Iris pigment epithelial cell (primary cell): Measurements from ENCODE around the gene CCDC122.

ENCODE experiments used
- DNase-seq: peaks from one replicate; pipeline ENCODE4 v3.0.0-alpha.2; 2011; ENCODE audit warnings: low read depth

The CCDC122 gene

DNA sequence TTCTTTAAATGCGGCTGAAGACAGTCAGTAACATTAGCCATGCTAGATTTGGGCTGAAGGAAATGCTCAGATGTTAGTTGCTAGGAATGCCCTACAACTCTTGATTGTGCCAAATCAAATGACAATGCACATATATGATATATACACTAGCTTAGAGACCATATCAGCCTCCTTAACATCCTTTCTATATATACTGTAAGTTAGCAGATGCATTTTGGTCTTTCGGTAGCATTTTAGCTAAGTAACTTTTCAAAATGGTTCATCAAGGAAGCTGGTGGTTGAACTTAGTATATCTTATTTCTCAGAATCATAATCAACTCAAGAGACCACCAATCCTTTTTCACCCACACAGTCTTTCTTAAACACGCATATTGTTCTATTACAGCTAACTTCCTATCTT lies 78.7 kb downstream of the CCDC122 start:
- no peak for DNase-seq

DNA sequence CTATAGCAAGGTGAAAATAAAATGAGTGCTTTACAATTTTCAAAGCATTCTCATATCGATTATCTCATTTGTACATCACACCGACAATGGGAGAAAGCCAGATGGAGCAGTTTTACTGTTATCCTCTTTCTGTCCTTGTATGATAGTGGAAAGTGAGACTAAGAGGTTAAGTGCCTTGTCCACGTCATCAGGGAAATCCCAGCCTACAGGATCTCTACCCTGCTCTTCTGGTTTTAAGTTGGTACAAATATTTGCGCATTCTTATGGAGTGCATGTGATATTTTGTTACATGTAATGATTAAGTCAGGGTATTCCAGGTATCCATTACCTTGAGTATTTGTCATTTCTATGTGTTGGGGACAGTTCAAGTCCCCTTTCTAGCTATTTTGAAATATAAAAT lies 80.3 kb downstream of the CCDC122 start:
- no peak for DNase-seq

DNA sequence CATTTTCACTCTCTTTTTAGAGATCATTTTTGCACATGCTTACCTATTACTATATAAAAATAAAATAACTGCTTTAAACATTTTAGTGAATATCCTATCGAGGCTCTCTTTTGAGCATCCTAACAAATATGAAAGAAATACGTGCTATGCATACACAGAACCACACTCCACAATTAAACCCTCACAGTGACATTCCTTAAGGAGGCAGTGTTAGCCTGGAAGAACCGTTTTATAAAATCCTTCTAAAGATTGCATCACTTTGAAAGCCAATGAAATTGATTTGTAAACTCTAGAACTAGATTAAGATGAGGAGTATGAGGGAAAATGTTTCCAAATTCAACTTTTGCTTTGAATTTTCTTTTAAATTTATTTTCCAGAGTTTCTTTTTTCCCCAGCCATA lies 81.7 kb downstream of the CCDC122 start:
- DNase-seq = peak; percentile 9

DNA sequence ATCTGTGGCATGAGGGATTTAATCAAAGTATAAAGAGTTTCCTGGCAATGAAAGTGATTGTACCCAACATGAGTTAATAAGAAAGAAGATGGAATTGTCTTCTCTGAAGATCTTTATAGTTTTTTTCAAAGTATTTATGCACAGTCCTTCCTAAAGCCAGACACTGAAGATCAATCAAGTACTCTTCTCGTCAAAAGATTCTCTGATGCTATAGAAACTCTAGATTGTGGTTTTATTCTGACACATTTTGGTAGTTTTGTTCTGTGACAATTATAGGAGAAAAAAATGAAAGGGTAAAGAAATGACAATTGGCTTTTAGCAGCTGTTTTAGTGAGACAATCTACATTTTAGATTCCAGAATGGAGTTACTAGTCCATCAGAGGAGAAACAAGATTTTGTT lies 82.4 kb downstream of the CCDC122 start:
- DNase-seq = no peak

DNA sequence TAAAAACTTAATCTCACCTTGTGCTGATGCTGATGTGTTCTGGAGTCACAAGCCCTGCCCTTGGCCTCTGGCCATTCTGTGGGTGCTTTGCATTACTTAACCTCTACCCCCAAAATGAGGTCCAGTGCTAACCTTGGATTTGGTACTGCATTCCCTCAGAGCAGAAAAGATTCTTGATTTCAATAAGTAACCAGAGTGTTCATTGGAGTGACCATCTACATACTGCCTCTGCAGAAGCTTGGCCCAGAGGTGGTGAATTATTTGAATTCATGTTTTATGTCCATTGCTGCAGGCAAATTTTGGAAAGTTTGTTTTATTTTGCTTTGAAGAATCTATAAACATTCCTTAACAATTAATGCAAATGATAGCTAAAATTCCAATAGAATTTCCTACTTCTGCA lies 85.1 kb downstream of the CCDC122 start:
- DNase-seq = no peak

DNA sequence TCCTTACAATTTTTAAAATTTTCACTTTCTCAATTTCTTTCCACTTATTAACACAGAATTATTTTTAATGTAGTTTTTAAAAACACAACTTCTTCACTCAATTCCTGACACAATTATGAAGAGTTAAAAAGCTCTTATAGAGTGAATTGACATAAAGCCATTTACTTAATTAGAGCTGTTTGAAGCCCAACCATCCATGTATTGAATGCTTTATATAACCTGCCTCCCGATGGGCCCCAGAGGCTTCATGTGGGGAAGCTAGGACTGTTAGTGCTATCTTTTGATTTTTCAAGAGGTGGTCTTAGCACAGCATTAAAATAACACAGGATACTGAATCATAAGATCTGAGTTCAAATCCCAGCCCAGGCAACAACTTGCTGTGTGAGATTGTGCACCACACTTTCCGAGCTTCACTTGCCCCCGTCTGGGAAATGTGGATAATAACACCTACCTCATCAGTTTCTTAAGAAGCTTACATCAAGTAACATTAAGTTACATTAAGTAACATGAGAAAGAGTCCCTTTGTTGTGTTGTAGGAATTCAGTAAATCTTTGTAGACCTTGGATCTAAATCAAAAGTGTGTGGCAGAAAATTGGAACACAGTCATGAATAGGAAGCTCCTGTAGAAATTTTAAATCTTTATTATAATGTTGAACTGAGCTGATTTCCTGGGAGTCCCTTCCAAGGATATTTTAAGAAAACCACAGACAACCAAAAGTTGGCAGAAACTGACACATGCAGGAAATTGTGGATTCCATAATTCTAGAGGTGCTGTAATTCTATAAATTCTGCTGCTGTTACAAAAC lies 87.3 kb downstream of the CCDC122 start:
- DNase-seq = peak; percentile 17

DNA sequence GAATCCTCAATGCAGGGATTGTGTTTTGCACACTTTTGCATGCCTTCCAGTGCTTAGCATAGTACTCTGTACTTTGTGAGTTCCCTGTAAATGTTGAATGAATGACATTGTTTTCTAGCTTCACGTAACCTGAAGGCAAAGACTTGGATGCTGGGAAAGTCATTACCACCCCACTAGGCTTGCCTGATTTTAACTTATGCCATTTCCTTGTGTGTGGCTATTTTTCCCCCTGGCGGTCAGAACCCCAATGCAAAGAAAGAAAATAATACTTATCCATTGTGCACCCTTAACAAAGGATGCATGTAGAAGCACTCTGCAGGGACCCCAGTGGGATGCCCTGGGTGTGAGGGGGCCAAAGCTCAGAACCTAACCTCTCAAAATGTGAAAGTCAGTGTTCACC lies 91.5 kb downstream of the CCDC122 start:
- DNase-seq = peak; percentile 66

DNA sequence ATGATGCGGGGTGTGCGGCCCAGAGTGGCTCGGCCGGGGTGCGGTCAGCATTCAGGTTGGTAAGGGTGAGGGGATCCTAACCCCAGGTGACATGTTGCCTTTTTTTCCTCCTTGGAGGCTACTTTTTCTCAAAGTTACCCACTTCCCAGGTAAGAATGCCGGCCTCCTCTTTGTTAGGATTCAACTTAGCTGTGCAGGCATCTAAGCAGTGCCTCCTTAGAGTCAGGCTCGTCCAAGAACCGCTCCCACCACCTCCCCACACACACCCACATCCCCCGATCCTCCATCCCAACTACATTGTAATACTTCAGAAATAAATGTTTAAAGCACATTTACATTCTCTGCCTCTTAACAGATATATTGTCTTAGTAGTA lies 92.0 kb downstream of the CCDC122 start:
- DNase-seq = peak; percentile 4

DNA sequence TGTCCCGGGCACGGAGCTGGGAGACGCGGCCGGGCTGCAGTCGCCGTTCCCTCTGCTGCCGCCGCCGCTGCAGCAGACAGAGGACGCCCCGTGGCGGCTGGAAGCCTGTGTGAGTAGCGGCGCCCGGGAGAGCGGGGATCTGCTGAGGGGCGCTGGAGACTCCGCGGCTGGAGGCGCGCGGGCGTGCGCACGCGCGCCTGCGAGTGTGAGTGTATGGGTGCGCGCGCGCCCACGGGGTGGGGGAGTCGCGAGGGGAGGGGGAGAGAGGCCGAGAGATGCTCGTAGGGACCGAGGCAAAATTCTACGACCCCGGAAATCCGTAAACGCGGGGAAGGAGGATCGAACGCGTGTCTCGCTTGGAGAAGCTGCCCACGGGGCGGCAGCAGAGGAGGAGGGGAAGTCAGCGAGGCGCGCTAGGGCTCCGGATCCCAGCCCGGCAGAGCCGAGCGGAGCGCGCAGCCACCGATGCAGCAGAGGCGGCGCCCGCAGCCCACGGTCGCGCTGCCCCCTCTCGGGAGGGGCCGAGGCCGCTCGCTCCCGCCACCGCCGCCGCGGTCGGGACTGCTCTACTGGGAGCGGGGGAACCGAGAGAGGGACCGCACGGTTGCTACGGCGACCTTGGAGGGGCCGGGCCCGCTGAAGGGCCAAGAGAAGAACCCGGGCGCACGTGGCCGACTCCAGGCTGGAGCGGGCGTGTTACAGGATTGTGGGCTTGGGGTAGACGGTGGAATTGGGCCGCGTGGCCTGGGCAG lies 92.6 kb downstream of the CCDC122 start, which contains the start of gene ENOX1:
ENOX1 (minus strand) TSS at position 207 of the 752 bp plus-strand sequence.
- DNase-seq = peak; percentile 80

DNA sequence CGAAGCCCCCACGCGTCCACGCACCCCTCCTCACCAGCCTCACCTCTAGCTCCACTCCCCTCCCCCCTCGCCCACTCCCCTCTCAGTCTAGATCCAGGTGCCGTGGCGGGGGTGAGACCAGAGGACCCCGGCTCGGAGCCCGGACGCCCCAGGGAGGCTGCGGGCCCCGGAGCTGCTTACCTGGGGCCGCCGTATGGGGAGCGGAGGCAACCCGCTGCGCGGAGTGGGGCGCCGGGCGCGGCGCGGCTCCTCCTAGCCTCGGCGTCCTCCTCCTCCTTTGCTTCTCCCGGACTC lies 93.1 kb downstream of the CCDC122 start:
- no peak for DNase-seq
